Astrocyte of the spinal cord (primary cell): ENCODE measurements around the gene TTLL8.

ENCODE experiments used
- DNase-seq: peaks from one replicate; pipeline ENCODE4 v3.0.0; 2011; ENCODE audit warnings: low read depth, low spot score
- H3K4me3 ChIP-seq: 2 replicates; pipeline ENCODE4 v1.5.1; 2011; ENCODE audit warnings: low read depth, mild to moderate bottlenecking, low read length, moderate library complexity
- CTCF ChIP-seq: IDR thresholded peaks from 2 replicates; pipeline ENCODE4 v1.5.1; 2012; ENCODE audit warnings: low read depth, mild to moderate bottlenecking, low read length, inconsistent platforms
- in situ Hi-C: cut with HindIII; loops from 2 replicates; pipeline ENCODE4 v1.10.0; 2017; ENCODE audit warnings: low sequenced_read_pairs

TTLL8 gene

GRCh38 chr22:49997251-49997599 lies 60.9 kb downstream of the TTLL8 start:
- in situ Hi-C loops: no loop called here
- no peak overlapping the region for H3K4me3 ChIP-seq
- no peak for DNase-seq
- TF ChIP-seq CTCF: no peak

GRCh38 chr22:49996518-49997250 lies 61.4 kb downstream of the TTLL8 start:
- no peak for TF ChIP-seq CTCF
- DNase-seq: no peak
- no peak overlapping the region for H3K4me3 ChIP-seq
- in situ Hi-C loops: no loop called here

- no peak for DNase-seq
- in situ Hi-C loops: no loop called here
- TF ChIP-seq CTCF: no peak
- H3K4me3 ChIP-seq: no peak overlapping the region
Observed at GRCh38 chr22:49996119-49996517, 62.0 kb downstream of the TTLL8 start.

- in situ Hi-C loops: no loop called here
- no peak for TF ChIP-seq CTCF
- no peak overlapping the region for H3K4me3 ChIP-seq
- DNase-seq: no peak
Observed at GRCh38 chr22:49995361-49996118, 62.6 kb downstream of the TTLL8 start.

- TF ChIP-seq CTCF: no peak
- in situ Hi-C loops: no loop called here
Observed at GRCh38 chr22:49995041-49995360, 63.1 kb downstream of the TTLL8 start.

GRCh38 chr22:49994361-49995040 lies 63.6 kb downstream of the TTLL8 start:
- H3K4me3 ChIP-seq: no peak overlapping the region
- DNase-seq: no peak
- in situ Hi-C loops: no loop called here
- TF ChIP-seq CTCF: no peak

More at GRCh38 chr22:49995041-49995360, 63.1 kb downstream of the TTLL8 start:
- no peak overlapping the region for H3K4me3 ChIP-seq
- no peak for DNase-seq
